ENCODE data around the gene MSLN. TPM values are rescaled to one million over a fixed set of nuclear protein-coding genes. Genes with fewer than 3 reads are reported as not detected.

MSLN gene
- polyA plus RNA-seq, 2 of the 4 experiments (the other 2 are of a cell fraction) = 2.4 to 3.6 TPM

DNA sequence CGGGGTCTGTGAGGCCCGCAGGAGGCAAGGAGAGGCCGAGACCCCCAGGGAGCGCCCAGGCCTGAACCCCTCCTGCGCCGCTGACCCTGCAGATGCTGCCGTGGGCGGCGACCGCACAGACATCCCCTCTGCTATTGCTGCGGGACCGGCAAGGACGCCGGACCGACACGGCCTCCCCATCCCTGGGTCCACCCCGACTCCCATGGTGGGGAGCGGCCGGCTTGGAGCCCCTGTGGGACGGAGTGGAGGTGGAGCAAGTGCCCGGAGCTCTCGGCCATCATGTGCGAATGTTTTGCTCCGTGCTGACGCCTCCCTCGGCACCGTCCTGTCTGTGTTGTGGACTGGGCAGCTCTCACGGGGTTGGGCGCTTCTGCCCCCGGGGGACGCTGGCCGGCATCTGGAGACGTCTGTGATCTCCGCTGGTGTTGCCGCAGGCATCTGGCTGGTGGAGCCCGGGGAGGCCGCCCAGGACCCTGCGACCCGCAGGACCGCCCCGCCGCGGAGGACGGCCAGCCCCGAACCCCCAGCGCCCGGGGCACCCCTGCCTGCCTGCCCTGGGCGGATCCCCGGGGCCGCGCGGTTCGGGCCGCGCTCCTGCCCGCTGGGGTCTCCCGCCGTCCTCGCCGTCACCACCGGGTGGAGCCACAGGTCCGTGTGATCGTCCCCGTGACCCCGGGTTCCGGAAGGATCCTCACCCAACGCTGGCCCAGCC lies 52.8 kb downstream of the MSLN start:
- DNase-seq (ENCODE audit: low read depth in 1 of 2, low spot score in 1 of 2) = peak in 1 of 2 experiments; percentile 63
- H3K4me3 ChIP-seq = peak overlapping the region; percentile 43
- POLR2A ChIA-PET = no interaction called here
- CTCF ChIA-PET = interaction anchor here (0.6 to 5.4 kb wide), 11 partner anchors 9 to 288 kb away, joined by 3 to 91 read pairs (median 4); partner anchors contain the start of gene SOX8
- no peaks in the 10 kb centered on the region for H3K9me3 ChIP-seq
- peak overlapping the region; percentile 57 to 80; a peak in 5 of 6 replicates for H3K27ac ChIP-seq
- peak; percentile 76 to 88 for ATAC-seq
- FAIRE-seq = no peak
- peaks cover 14% of the 10 kb centered on the region; the same call in 2 of the 3 replicates for H3K4me1 ChIP-seq
- H3K4me2 ChIP-seq = peak overlapping the region; percentile 99
- 10% methylated on average over 28 of the region's 67 CpGs for WGBS (ENCODE audit: missing lambda C conversion rate)
- TF ChIP-seq CHD2 (IDR thresholded peaks at IDR 0.05; ENCODE audit: low read length, partially characterized antibody) = no peak
- TF ChIP-seq KDM5A (IDR thresholded peaks at IDR 0.05) = peak; percentile 27; the same call in 1 of the 2 replicates
- TF ChIP-seq SMC3 (IDR thresholded peaks at IDR 0.05) = peak; percentile 92
- TF ChIP-seq NR3C1 (IDR thresholded peaks at IDR 0.05) = no peak
- TF ChIP-seq, protein P1, sequence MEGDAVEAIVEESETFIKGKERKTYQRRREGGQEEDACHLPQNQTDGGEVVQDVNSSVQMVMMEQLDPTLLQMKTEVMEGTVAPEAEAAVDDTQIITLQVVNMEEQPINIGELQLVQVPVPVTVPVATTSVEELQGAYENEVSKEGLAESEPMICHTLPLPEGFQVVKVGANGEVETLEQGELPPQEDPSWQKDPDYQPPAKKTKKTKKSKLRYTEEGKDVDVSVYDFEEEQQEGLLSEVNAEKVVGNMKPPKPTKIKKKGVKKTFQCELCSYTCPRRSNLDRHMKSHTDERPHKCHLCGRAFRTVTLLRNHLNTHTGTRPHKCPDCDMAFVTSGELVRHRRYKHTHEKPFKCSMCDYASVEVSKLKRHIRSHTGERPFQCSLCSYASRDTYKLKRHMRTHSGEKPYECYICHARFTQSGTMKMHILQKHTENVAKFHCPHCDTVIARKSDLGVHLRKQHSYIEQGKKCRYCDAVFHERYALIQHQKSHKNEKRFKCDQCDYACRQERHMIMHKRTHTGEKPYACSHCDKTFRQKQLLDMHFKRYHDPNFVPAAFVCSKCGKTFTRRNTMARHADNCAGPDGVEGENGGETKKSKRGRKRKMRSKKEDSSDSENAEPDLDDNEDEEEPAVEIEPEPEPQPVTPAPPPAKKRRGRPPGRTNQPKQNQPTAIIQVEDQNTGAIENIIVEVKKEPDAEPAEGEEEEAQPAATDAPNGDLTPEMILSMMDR (IDR thresholded peaks at IDR 0.05) = peak; percentile 82
- TF ChIP-seq HEYL (CRISPR knock-in tag; IDR thresholded peaks at IDR 0.05) = no peak
- peak; percentile 88 to 95 for TF ChIP-seq RAD21 (conservative IDR thresholded peaks at IDR 0.05 in 1 of 2, IDR thresholded peaks at IDR 0.05 in 1 of 2)

- 70% methylated on average over 22 of the region's 22 CpGs for WGBS (ENCODE audit: missing lambda C conversion rate)
- ATAC-seq = no peak
- TF ChIP-seq E2F6 (IDR thresholded peaks at IDR 0.05; ENCODE audit: borderline replicate concordance, low read depth) = 0 out of 2 replicates have a peak, but pooled peaks have one; percentile 7
- no peak for TF ChIP-seq EHF (CRISPR knock-in tag; IDR thresholded peaks at IDR 0.05)
- POLR2A ChIA-PET = no interaction called here
- Histone ChIP-seq H3K4me2 (peak overlapping the region; percentile 99), H3K4me1 (peaks cover 11% of the 10 kb centered on the region; the same call in 2 of the 3 replicates), H3K4me3 (peak overlapping the region; percentile 43; the same call in 1 of the 3 replicates), H3K9me3 (peaks cover 3% of the 10 kb centered on the region; the same call in 1 of the 3 replicates), H3K27ac (peak overlapping the region in 1 of 2 experiments; percentile 80; a peak in 4 of 6 replicates)
- no peak for DNase-seq (ENCODE audit: low read depth in 1 of 2, low spot score in 1 of 2)
- CTCF ChIA-PET = interaction anchor here (0.6 to 5.4 kb wide), 15 partner anchors 9 to 287 kb away, joined by 3 to 91 read pairs (median 4); partner anchors contain the start of gene SOX8
- no peak for FAIRE-seq
These were observed 53.4 kb downstream of the MSLN start for GRCh38 chr16:813916-814412.

- no peak for TF ChIP-seq NR3C1 (IDR thresholded peaks at IDR 0.05)
- Histone ChIP-seq H3K27ac (no peak overlapping the region), H3K4me1 (peaks cover 11% of the 10 kb centered on the region; the same call in 2 of the 3 replicates), H3K4me2 (no peak overlapping the region), H3K9me3 (peaks cover 3% of the 10 kb centered on the region; the same call in 1 of the 3 replicates), H3K4me3 (no peak overlapping the region)
- POLR2A ChIA-PET = no interaction called here
- FAIRE-seq (no peak), ATAC-seq (no peak), DNase-seq (ENCODE audit: low read depth in 1 of 2, low spot score in 1 of 2) (no peak)
- WGBS (ENCODE audit: missing lambda C conversion rate) = 75% methylated on average over 9 of the region's 9 CpGs
- CTCF ChIA-PET = interaction anchor here (0.5 to 5.4 kb wide), 14 partner anchors 10 to 970 kb away, joined by 3 to 91 read pairs (median 4); partner anchors contain the start of gene GNG13
These were observed 54.4 kb downstream of the MSLN start for GRCh38 chr16:814974-815373.

- no peak for ATAC-seq
- no peak overlapping the region for H3K4me3 ChIP-seq
- TF ChIP-seq HDAC2 (IDR thresholded peaks at IDR 0.05) = no peak
- no peak for TF ChIP-seq FOXS1 (CRISPR knock-in tag; IDR thresholded peaks at IDR 0.05)
- TF ChIP-seq ZFP36 (IDR thresholded peaks at IDR 0.05; ENCODE audit: borderline replicate concordance, partially characterized antibody) = no peak
- TF ChIP-seq FOSB (CRISPR knock-in tag; IDR thresholded peaks at IDR 0.05) = no peak
- no peak for TF ChIP-seq SREBF2 (IDR thresholded peaks at IDR 0.05)
- no peak for TF ChIP-seq NPAS2 (CRISPR knock-in tag; IDR thresholded peaks at IDR 0.05; ENCODE audit: borderline replicate concordance)
- H3K9me3 ChIP-seq = peaks cover 3% of the 10 kb centered on the region; the same call in 1 of the 3 replicates
- H3K4me2 ChIP-seq = no peak overlapping the region
- CTCF ChIA-PET = interaction anchor here (0.6 to 5.0 kb wide), 3 partner anchors 79 to 287 kb away, joined by 3 to 32 read pairs (median 10); no protein-coding TSS in a partner anchor
- 86% methylated on average over 15 of the region's 15 CpGs for WGBS (ENCODE audit: missing lambda C conversion rate)
- peaks cover 11% of the 10 kb centered on the region; the same call in 2 of the 3 replicates for H3K4me1 ChIP-seq
- POLR2A ChIA-PET = no interaction called here
- no peak for FAIRE-seq
- no peak for DNase-seq (ENCODE audit: low read depth in 1 of 2, low spot score in 1 of 2)
- H3K27ac ChIP-seq = no peak overlapping the region
These were observed 55.3 kb downstream of the MSLN start for GRCh38 chr16:815861-816260.
